ENCODE data around the gene OR5H1.
A peak's percentile ranks its signal among the peaks of the same experiment; 100 is the strongest.

Gene OR5H1

DNA sequence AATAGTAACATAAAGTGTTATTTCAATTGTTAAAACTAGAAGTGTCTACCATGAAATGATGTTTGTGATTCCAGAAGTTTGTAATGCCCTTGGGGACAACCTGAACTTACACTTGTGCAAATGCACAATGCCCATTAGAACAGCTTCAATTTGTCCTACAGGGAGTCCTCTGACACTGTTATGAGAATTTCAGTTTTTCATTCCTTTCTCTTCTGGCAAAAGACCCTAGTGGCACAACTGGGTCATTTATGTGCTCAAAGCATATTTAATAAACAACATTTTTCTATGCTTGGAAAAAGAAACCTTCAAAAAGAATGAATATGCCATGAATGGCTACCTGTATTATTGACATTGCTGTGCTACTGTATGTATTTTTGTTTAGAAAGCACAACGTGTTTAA lies at the start of gene OR5H1:
Gene OR5H1 (plus strand): TSS at position 301 of the 400 bp plus-strand sequence. CDS start 1,977 bp downstream, outside the sequence.
- no peak within 1 kb of the TSS for H3K27ac Mint-ChIP-seq
- H3K27me3 Mint-ChIP-seq (ENCODE audit: low read depth), result no peaks in the 10 kb centered on the region
- TF ChIP-seq, protein P1, sequence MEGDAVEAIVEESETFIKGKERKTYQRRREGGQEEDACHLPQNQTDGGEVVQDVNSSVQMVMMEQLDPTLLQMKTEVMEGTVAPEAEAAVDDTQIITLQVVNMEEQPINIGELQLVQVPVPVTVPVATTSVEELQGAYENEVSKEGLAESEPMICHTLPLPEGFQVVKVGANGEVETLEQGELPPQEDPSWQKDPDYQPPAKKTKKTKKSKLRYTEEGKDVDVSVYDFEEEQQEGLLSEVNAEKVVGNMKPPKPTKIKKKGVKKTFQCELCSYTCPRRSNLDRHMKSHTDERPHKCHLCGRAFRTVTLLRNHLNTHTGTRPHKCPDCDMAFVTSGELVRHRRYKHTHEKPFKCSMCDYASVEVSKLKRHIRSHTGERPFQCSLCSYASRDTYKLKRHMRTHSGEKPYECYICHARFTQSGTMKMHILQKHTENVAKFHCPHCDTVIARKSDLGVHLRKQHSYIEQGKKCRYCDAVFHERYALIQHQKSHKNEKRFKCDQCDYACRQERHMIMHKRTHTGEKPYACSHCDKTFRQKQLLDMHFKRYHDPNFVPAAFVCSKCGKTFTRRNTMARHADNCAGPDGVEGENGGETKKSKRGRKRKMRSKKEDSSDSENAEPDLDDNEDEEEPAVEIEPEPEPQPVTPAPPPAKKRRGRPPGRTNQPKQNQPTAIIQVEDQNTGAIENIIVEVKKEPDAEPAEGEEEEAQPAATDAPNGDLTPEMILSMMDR (IDR thresholded peaks at IDR 0.05; ENCODE audit: unreplicated experiment in 3 of 3), result no peak
- no peak within 1 kb of the TSS for H3K4me3 Mint-ChIP-seq
- no peaks in the 10 kb centered on the region for H3K36me3 Mint-ChIP-seq (ENCODE audit: low read depth)
- H3K4me1 Mint-ChIP-seq, result no peaks in the 10 kb centered on the region
- H3K9me3 Mint-ChIP-seq, result no peaks in the 10 kb centered on the region

DNA sequence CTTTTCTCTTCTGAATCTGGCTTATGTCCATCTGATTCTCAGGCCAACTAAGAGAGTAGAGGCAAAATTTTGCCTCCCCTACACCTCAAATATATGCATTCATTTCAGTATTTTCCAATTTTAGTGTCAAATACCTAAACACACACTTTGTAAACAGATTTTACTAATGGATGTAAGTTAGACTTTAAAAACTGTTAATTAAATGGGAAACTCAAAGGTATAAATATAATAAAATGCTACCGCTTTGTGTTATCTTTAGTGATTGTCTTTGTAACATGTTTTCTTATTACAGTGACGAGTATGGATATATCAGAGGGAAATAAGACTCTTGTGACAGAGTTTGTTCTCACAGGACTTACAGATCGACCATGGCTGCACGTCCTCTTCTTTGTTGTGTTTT lies 43.6 kb upstream of the OR5H1 start, which contains the start of gene OR5AC2:
Gene OR5AC2 (plus strand): TSS at position 301 of the 400 bp plus-strand sequence. CDS start 0 bp downstream, at position 301.
- H3K36me3 Mint-ChIP-seq (ENCODE audit: low read depth), result no peaks in the 10 kb centered on the region
- H3K9me3 Mint-ChIP-seq, result no peaks in the 10 kb centered on the region
- H3K27me3 Mint-ChIP-seq (ENCODE audit: low read depth), result no peaks in the 10 kb centered on the region
- TF ChIP-seq, protein P1 (IDR thresholded peaks at IDR 0.05; ENCODE audit: unreplicated experiment in 3 of 3), result no peak
- no peak within 1 kb of the TSS for H3K4me3 Mint-ChIP-seq
- no peaks in the 10 kb centered on the region for H3K4me1 Mint-ChIP-seq
- H3K27ac Mint-ChIP-seq, result no peak within 1 kb of the TSS

DNA sequence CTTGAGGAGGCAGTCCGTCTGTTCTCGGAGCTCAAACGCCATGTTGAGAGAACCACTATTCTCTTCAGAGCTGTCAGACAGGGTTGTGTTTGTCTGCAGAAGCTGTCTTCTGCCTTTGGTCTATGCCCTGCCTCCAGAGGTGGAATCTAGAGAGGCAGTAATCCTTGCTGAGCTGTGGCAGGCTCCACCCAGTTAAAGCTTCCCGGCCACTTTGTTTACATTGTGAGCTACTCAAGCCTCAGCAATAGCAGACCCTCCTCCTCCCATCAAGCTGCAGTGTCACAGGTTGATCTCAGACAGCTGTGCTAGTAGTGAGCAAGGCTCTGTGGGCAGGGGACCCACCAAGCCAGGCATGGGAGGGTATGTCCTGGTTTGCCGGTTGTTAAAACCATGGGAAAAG lies 34.6 kb upstream of the OR5H1 start:
- H3K36me3 Mint-ChIP-seq (ENCODE audit: low read depth), result no peaks in the 10 kb centered on the region
- TF ChIP-seq, protein P1 (IDR thresholded peaks at IDR 0.05; ENCODE audit: unreplicated experiment in 3 of 3), result no peak
- H3K4me3 Mint-ChIP-seq, result no peak overlapping the region
- H3K27ac Mint-ChIP-seq, result no peak overlapping the region
- H3K9me3 Mint-ChIP-seq, result no peaks in the 10 kb centered on the region
- H3K4me1 Mint-ChIP-seq, result no peaks in the 10 kb centered on the region
- H3K27me3 Mint-ChIP-seq (ENCODE audit: low read depth), result no peaks in the 10 kb centered on the region

DNA sequence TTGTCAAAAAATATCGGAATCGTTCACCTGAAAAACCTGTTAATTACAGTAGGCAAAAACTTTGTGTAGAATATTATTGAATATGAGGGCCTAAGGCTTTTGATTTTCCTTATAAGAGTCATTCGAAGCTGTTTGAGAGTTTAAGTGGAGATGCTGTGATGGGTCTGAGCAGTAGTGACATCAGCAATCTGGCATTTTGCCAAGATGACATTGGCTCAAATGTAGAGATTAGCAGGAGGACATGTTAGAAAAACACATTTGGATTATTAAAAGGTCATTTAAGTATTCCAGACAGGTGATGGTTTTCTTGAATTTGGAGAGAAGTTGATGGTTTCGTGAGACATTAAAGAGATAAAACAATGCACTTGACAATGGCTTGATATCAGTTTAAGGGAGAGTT lies 30.7 kb upstream of the OR5H1 start:
- Mint-ChIP-seq H3K27me3 (ENCODE audit: low read depth) (no peaks in the 10 kb centered on the region), H3K27ac (no peak overlapping the region), H3K36me3 (ENCODE audit: low read depth) (no peaks in the 10 kb centered on the region)

DNA sequence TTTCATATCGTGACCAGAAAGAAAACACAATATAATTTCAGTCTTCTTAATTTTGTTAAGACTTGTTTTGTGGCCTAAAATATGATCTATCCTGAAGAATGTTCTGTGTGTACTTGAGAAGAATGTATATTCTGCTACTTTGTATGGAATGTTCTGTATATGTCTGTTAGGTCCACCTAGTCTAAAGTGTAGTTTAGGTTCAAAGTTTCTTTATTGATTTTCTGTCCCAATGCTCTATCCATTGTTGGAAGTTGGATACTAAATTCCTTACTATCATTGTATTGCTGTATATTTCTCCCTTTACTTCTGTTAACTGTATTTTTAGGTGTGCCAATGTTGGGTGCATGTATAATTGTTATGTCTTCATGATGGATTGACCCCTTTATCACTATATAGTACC lies 22.4 kb upstream of the OR5H1 start:
- Mint-ChIP-seq H3K9me3 (no peaks in the 10 kb centered on the region), H3K27ac (no peak overlapping the region), H3K4me3 (no peak overlapping the region), H3K36me3 (ENCODE audit: low read depth) (no peaks in the 10 kb centered on the region), H3K4me1 (no peaks in the 10 kb centered on the region), H3K27me3 (ENCODE audit: low read depth) (no peaks in the 10 kb centered on the region)
- TF ChIP-seq, protein P1 (IDR thresholded peaks at IDR 0.05; ENCODE audit: unreplicated experiment in 3 of 3), result no peak

More for the DNA sequence above, 30.7 kb upstream of the OR5H1 start:
- Mint-ChIP-seq H3K4me1 (no peaks in the 10 kb centered on the region), H3K9me3 (no peaks in the 10 kb centered on the region), H3K4me3 (no peak overlapping the region)
- TF ChIP-seq, protein P1 (IDR thresholded peaks at IDR 0.05; ENCODE audit: unreplicated experiment in 3 of 3), result no peak

DNA sequence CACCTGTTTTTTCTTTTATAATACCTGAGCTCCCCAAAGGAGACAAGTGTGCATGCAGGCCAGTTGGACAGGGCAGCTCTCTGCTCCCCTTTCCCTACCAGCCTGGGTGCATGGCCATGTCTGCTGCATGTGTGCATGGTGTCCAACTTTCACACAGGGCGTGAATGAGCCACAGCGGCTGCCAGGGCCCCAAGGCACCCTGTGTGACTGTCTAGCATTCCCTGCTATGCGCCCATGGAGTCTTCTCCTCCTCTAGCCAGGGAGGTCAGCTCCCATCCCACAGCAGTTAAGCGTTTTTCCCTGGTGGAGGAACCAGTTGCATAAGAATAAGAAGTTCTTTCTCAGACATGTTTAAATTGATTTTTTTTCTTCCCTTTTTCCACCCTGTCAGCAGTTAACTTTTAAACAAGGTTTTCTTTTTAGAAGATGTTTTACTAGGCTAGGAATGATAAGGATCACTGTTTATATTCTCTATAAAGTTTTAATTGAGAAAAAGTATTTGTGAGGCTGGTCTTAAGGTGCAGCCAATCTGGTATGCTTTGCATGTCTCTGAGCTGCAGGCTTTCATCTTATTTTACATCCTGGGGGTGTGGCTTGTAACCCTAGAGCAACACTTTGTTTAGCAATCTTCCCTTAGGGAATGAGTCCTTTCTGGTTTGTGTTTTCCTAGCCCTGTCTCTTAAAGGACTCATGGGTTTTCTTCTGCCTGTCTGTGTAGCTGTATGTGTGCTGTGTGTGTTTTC lies 20.5 kb upstream of the OR5H1 start:
- no peaks in the 10 kb centered on the region for H3K4me1 Mint-ChIP-seq
- TF ChIP-seq, protein P1 (IDR thresholded peaks at IDR 0.05; ENCODE audit: unreplicated experiment in 3 of 3), result no peak
- H3K36me3 Mint-ChIP-seq (ENCODE audit: low read depth), result no peaks in the 10 kb centered on the region
- H3K9me3 Mint-ChIP-seq, result peaks cover 3% of the 10 kb centered on the region
- H3K27me3 Mint-ChIP-seq (ENCODE audit: low read depth), result no peaks in the 10 kb centered on the region
- H3K4me3 Mint-ChIP-seq, result no peak overlapping the region
- H3K27ac Mint-ChIP-seq, result peak overlapping the region in 1 of 3 experiments; percentile 24

Measured in nephron (organoid).